Activated CD8-positive, alpha-beta T cell treated with anti-CD3 and anti-CD28 coated beads for 36 hours (primary cell): ENCODE measurements around the gene PRPF6. TPM values are rescaled to one million over a fixed set of nuclear protein-coding genes. Genes with fewer than 3 reads are reported as not detected.
A peak's percentile ranks its signal among the peaks of the same experiment; 100 is the strongest.

Experiments used
- ATAC-seq: fragments of 200-7000 bp; cut with Tn5 transposase; one replicate; pipeline ENCODE4 v1.10.0; 2021; ENCODE audit warnings: mild to moderate bottlenecking, moderate library complexity
- CTCF ChIA-PET: fragments of 350-600 bp; sonication (Branson Sonifier 250); formaldehyde crosslinking; loops from one replicate; lab custom pipeline; 2021; ENCODE audit warnings: antibody characterized with exemption; lab: Charles Lee
- POLR2A ChIA-PET: fragments of 350-600 bp; sonication (Branson Sonifier 250); formaldehyde crosslinking; loops from one replicate; lab custom pipeline; 2021; ENCODE audit warnings: antibody characterized with exemption; lab: Charles Lee
- DNase-seq: peaks from one replicate; pipeline ENCODE4 v3.0.0-alpha.2; 2020
- H3K27ac Mint-ChIP-seq: one replicate; pipeline ENCODE4 v1.8.0; 2021; ENCODE audit warnings: mild to moderate bottlenecking, mixed read lengths
- H3K27me3 Mint-ChIP-seq: one replicate; pipeline ENCODE4 v1.8.0; 2021; ENCODE audit warnings: mixed read lengths
- H3K36me3 Mint-ChIP-seq: one replicate; pipeline ENCODE4 v1.8.0; 2021; ENCODE audit warnings: low read depth, mixed read lengths
- H3K4me1 Mint-ChIP-seq: one replicate; pipeline ENCODE4 v1.8.0; 2021; ENCODE audit warnings: low read depth, mixed read lengths
- H3K4me3 Mint-ChIP-seq: one replicate; pipeline ENCODE4 v1.8.0; 2021; ENCODE audit warnings: mild to moderate bottlenecking, moderate library complexity, mixed read lengths
- H3K9me3 Mint-ChIP-seq: one replicate; pipeline ENCODE4 v1.8.0; 2021; ENCODE audit warnings: mixed read lengths
- CTCF ChIP-seq: fragments of 200-600 bp; IDR thresholded peaks from one replicate; pipeline ENCODE4 v1.8.0; 2022; ENCODE audit warnings: antibody characterized with exemption, mild to moderate bottlenecking
- intact Hi-C: fragments of 100-400 bp; cut with micrococcal nuclease; formaldehyde crosslinking; loops from one replicate; pipeline ENCODE4 v1.10.0; 2022
- total RNA-seq, 2 experiments: library from RNA; stranded (reverse); gene quantifications; one replicate each; pipeline ENCODE4 v1.2.3, GENCODE V29; 2021

Gene PRPF6
- total RNA-seq, 2 experiments from 2014 or later = 53.0 to 55.5 TPM

DNA sequence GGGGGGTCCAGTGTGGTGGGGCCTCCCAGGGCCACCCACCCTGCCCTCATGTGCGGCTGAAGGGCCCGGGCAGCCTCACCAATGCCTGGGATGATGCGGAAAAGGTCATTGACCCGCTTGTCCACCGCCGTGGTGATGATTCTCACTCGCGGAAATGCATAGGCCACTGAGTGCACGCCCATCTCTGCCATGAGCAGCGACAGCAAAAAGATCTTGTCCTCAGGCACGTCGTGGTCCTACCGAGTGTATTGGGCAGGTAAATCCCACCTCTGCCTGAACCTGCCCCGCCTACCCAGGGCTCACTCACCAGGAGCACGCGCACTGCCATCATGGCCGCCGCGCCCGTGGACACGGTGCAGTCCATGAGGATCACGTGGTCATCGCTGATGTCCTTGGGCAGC, 40.9 kb upstream of the PRPF6 start:
- CTCF ChIA-PET = interaction anchor here (1.0 to 1.3 kb wide), 2 partner anchors 33 to 34 kb away, joined by 3 read pairs; no protein-coding TSS in a partner anchor
- no peak for TF ChIP-seq CTCF
- no peak for ATAC-seq
- intact Hi-C loops = no loop called here
- Mint-ChIP-seq H3K27me3 (no peaks in the 10 kb centered on the region), H3K4me1 (peaks cover 12% of the 10 kb centered on the region), H3K36me3 (peaks cover 12% of the 10 kb centered on the region), H3K9me3 (no peaks in the 10 kb centered on the region), H3K27ac (no peak overlapping the region), H3K4me3 (no peak overlapping the region)
- DNase-seq = no peak
- POLR2A ChIA-PET = interaction anchor here (1.5 kb wide), 1 partner anchor 17 kb away, joined by 4 read pairs; no protein-coding TSS in a partner anchor

DNA sequence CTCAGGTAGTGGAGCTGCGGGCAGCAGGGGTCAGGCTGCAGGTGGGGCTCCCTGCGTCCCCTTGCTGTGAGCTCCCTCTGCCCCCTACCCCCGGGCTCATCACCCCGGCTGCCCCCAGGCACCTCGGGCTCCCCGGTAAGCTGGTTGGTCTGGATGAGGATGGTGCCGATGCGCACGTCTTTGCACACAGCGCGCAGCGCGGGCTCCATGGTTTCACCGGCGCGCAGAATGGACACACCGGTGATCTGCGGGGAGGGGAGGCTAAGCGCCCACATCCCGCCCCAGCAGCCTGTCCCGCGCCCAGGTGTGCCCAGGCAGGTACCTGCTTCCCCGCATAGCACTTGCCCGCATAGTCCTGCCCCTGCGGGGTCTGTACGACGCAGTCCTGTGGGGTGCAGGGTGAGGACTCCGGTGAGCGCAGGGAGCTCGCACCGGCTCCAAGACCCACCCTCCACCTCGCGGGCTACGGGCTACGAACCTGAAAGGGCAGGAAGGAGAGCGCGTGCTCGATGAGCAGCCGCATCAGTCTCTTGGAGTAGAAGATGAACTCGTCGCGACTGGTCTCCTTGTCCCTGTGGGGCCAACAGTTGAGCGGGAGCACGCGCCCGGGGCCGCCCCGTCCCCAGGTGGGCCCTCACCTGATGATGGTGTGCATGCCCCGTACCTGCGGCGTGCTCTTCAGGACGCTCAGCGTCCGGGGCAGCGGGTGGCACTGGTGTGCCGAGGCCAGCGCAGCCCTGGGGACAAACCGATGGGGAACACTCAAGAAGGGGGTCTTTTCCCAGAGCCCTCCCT, 40.3 kb upstream of the PRPF6 start:
- no peak overlapping the region for H3K4me3 Mint-ChIP-seq
- intact Hi-C loops = no loop called here
- CTCF ChIA-PET = interaction anchor here (1.3 kb wide), 1 partner anchor 33 kb away, joined by 3 read pairs; no protein-coding TSS in a partner anchor

GRCh38 chr20:63941282-63942081, 39.5 kb upstream of the PRPF6 start:
- peak; percentile 94 for ATAC-seq
- Mint-ChIP-seq H3K4me1 (peaks cover 12% of the 10 kb centered on the region), H3K27ac (peak overlapping the region; percentile 74), H3K27me3 (no peaks in the 10 kb centered on the region), H3K9me3 (no peaks in the 10 kb centered on the region), H3K36me3 (peaks cover 9% of the 10 kb centered on the region), H3K4me3 (peak overlapping the region; percentile 12)
- intact Hi-C loops = no loop called here
- peak; percentile 94 for DNase-seq
- ChIA-PET POLR2A (interaction anchor here (1.5 to 1.7 kb wide), 2 partner anchors 8 to 18 kb away, joined by 4 read pairs; no protein-coding TSS in a partner anchor), CTCF (no interaction called here)
- no peak for TF ChIP-seq CTCF

More for the DNA sequence above, 40.3 kb upstream of the PRPF6 start:
- TF ChIP-seq CTCF = no peak
- POLR2A ChIA-PET = interaction anchor here (1.5 kb wide), 1 partner anchor 18 kb away, joined by 4 read pairs; no protein-coding TSS in a partner anchor
- ATAC-seq = no peak
- H3K9me3 Mint-ChIP-seq = no peaks in the 10 kb centered on the region
- H3K27me3 Mint-ChIP-seq = no peaks in the 10 kb centered on the region
- H3K36me3 Mint-ChIP-seq = peaks cover 13% of the 10 kb centered on the region
- no peak for DNase-seq
- peaks cover 12% of the 10 kb centered on the region for H3K4me1 Mint-ChIP-seq
- peak overlapping the region; percentile 57 for H3K27ac Mint-ChIP-seq

GRCh38 chr20:63942250-63942951, 38.5 kb upstream of the PRPF6 start:
- POLR2A ChIA-PET = interaction anchor here (0.8 to 1.7 kb wide), 2 partner anchors 9 to 38 kb away, joined by 4 read pairs; no protein-coding TSS in a partner anchor
- Mint-ChIP-seq H3K4me1 (peaks cover 17% of the 10 kb centered on the region), H3K27me3 (no peaks in the 10 kb centered on the region), H3K9me3 (no peaks in the 10 kb centered on the region), H3K4me3 (no peak overlapping the region), H3K36me3 (peaks cover 9% of the 10 kb centered on the region), H3K27ac (peak overlapping the region; percentile 73)
- TF ChIP-seq CTCF = no peak
- ATAC-seq (no peak), DNase-seq (peak; percentile 66)
- intact Hi-C loops = no loop called here
- CTCF ChIA-PET = no interaction called here
